GM19372 (cell line): ENCODE results near the gene POLE.

Source experiments
- ATAC-seq: cut with Tn5 transposase; IDR thresholded peaks from one replicate; pipeline ENCODE4 v1.9.1; 2021; ENCODE audit warnings: mild to moderate bottlenecking, low read depth, moderate library complexity; ENCODE audit not compliant: unreplicated experiment

POLE gene

GRCh38 chr12:132618683-132619043, 68.5 kb downstream of the POLE start, which contains the start of gene P2RX2:
Gene P2RX2, plus strand, starts transcription at chr12:132618776. Its CDS starts 41 bp downstream, at chr12:132618817.
- no peak for ATAC-seq

DNA sequence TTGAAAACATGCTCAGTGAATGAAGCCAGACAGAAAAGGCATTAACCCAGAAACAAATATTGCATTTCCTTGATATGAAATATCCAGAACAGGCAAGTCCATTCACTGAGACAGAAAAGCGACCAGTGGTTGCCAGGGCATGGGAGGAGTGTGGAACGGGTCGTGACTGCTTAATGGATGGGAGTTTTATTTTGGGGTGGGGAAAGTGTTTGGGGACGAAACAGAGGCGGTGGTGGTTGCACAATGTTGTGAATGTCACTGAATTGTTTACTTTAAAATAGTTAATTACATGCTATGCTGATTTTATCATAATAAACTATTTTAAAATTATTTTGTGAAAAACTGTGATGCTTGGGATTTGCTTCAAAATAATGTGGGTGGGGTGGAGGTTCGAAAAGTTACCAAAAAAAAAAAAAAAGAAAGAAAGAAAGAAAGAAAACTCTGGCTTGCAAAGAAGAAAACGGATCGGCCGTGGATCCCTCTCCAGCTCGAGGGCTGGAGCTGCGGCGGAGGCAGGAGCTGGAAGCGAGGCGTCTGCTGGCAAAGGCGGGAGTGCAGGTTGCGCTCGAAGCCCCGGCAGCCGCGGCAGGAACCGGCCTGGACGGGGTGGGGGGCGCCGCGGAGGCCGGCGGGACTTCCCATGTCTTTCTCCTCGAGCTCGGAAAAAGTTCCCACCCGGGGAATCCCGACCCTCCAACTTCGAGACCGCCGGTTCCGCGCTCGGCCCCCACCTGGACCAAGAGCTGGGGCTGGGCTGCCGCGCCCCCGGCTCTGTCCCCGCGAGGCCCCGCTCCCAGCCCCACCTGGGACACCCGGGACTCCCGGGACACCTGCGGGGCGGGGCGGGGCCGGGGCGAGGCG, 69.1 kb downstream of the POLE start:
- no peak for ATAC-seq

- no peak for ATAC-seq
Measured at GRCh38 chr12:132617135-132617701, 69.9 kb downstream of the POLE start.

DNA sequence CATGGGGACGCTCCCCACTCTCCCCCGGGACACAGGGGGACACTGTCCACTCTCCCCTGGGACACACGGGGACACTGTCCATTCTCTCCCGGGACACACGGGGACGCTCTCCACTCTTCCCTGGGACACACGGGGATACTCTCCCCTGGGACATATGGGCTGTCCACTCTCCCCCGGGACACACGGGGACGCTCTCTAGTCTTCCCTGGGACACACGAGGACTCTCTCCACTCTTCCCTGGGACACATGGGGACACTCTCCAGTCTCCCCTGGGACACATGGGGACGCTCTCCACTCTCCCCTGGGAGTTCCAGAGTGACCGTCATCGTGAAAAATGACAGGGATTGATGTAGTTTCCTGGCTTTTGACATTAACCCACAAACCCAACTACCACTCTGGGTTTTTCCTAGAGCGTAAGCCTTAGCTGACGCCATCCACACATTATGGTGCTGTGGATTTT, 71.5 kb downstream of the POLE start:
- no peak for ATAC-seq

- ATAC-seq: no peak
Measured at GRCh38 chr12:132614861-132615578, 72.1 kb downstream of the POLE start.

DNA sequence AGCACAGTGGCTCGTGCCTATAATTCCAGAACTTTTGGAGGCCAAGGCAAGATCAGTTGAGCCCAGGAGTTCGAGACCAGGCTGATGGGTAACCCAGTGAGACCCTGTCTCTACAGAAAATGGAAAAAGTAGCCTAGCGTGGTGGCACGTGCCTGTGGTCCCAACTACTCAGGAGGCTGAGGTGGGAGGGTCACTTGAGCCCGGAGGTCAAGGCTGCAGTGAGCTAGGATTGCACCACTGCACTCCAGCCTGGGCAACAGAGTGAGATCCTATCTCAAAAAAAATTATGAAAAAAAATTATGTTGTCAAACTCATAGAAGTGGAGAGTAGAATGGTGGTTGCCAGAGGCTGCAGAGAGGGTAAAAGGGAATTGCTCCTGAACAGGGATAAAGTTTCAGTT, 73.1 kb downstream of the POLE start:
- no peak for ATAC-seq

DNA sequence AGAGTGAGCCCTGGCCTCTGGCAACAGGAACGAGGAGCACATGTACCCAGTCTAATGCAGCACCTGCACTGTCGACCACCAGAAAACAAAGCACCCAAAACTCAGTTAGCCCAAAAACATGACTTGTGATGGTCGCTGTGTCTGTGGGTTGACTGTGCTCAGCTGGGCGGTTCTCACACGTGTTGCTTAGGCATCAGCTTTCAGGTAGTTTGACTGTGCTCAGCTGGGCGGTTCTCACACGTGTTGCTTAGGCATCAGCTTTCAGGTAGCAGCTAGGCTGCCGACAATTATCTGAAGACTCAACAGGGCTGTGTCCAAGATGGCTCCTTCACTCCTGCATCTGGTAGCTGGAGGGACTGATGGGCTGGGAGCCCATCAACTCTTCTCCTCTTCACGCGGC, 75.5 kb downstream of the POLE start:
- ATAC-seq: no peak

- no peak for ATAC-seq
Measured at GRCh38 chr12:132610866-132611602, 76.1 kb downstream of the POLE start.

DNA sequence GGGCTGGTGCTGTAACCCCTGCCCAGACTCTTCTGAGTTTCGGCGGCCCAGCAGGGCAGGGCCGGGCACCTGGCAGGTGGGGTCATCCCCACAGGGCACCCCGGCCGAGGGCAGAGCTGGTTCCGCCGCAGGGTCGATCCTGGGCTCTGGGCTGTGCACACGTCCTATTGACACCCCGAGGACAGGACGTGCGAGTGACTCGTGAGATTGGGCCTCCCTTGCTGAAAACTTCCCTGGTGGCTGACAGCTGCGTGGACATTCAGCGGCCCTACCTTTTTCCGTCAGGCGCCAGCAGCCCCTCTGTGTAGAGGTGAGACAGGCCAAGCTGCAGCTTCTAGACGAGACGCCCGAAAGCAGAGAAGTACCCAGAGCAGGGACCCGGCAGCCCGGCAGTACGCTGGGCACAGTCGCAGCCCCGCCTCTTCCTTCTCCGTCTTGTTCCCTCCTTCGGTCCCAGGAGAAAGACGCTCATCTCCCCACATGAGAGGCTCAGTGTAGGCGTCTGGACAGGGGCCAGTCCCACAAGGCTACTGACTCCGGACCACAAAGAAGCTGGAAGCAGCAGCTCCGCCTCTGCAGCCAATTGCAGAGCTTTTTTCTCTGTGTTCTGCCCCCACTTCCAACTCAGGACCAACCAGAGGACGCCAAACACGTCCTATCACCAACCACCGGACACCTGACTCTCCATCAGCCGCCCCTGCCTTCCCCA, 76.9 kb downstream of the POLE start, which contains the start of gene LRCOL1:
TSS of gene LRCOL1 (minus strand) at position 532 of the 709 bp plus-strand sequence. CDS start 4,331 bp downstream, outside the sequence.
- ATAC-seq: no peak

DNA sequence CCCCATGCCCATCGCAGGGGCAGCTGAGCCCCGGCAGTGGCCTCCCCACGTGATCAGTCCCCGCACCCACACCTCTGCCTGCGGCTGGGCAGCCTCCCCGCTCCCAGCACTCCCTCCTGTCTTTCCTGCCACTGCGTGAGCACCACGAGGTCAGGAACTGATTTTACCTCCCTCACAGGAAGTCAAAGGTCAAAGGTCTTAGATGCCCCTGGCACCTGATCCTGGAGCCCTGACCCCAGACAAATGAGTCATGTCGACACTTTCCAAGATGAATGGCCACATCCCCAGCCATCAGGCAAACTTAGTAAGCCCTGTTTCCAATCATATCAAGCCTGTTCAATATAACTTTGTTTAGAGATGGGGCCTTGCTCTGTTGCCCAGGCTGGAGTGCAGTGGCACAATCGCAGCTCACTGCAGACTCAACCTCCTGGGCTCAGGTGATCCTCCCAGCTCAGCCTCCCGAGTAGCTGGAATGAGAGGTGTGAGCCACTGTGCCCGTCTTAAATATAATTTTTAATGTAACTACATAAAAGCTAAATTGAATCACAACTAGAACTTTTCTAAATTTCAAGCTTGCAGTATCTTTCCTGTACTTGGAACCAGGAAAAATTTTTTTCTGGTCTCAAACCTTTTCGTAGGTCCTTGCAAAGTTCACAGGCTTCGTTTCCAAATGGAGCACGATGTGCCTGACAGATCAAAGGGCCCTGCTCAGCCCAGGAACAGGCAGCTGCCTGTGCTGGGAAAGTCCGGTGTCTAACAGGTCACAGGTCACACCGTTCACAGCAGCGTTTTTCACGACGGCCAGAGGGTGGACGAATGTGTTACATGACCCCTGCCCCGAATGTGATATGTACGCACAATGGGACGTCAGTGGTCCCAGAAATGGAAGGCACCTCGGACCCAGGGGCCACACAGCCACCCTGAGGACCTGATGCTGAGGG, 78.6 kb downstream of the POLE start:
- no peak for ATAC-seq

- no peak for ATAC-seq
Measured at GRCh38 chr12:132606927-132607326, 80.2 kb downstream of the POLE start.

- ATAC-seq: no peak
Measured at GRCh38 chr12:132606466-132606865, 80.7 kb downstream of the POLE start.

DNA sequence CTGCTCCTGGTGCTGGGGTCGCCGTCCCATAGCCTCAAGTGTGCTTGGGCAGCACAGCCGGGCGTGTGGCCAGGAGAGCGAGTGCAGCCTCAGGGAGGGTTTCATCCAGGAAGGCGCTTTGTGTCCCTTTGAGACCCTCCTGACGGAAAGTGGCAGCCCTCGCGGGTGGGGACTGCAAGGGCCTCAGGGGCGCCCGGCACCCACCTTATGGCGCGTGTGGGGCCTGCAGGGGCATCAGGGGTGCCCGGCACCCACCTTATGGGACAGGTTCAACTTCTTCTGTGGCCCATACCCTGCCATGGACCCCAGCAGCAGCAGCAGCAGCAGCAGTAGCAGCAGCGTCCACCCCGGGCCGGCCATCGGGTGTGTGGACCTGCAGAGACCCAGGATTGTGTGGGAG, 81.2 kb downstream of the POLE start:
- ATAC-seq: no peak

- no peak for ATAC-seq
Measured at GRCh38 chr12:132604668-132605441, 82.3 kb downstream of the POLE start.

DNA sequence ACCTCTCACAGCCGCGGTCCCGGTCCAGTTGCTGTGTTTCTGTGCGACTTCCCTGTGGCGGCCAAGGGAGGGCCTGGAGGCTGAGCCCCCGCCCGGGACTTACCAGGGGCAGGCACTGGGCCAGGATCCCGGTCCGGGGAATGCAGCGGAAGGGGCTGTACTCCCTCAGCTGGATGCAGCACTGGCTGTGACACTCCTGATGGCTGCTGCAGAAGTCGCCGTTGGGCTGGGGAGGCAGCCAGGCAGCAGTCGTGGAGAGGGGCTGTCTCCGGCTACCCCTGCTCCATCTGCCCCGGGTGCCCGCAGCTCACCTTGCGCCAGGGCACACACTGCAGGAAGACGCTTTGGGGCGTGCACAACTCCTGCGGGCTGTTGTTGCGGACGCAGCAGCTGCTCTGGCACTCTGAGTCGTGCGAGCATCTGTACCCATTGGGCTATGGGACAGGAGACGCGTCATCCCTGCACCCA, 83.0 kb downstream of the POLE start:
- no peak for ATAC-seq

DNA sequence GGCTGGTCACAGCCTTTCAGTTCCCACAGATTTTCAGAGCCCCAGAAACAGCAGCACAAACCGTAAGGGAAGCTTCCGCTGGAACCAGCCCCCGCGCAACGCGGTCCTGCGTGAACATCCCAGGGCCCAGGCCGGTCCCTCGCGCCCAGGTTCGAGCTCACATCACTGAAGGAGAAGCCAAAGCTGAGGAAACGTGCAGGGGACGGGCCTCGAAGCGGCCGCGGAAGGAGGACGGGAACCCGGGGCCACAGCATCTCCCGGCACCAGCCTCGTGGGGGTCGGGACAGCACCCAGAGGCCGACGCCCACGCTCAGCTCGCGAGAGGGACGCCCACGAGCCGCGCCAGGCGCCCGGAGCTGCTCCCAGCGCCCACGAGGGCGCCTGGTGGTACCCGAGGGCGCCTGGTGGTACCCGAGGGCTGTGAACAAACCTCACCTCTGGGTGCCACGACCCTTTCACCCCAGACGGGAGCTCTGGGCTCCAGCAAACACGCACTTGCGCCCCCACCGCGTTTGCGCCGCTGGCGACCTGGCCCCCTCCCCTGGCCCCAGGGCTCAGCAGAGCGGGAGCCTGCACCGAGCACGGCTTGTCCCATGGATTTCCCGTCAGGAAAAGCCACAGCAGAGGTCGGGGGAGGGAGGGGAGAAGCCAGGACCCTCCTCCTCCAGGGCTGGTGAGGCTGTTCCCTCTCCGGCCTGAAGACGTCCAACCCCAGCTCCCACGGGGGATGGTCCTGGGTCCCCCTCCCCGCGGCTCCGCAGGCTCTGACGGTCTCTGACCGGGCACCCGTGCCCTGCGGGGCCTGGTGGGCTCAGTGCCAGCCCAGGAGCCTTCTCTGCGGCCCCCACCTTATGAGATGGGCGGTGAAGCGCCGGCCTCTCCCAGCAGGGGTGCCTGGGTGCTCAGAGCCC, 83.6 kb downstream of the POLE start:
- ATAC-seq: no peak
